Psoas muscle (tissue), 8 donors: Measurements from ENCODE around the gene GABARAP. TPM values are rescaled to one million over a fixed set of nuclear protein-coding genes. Genes with fewer than 3 reads are reported as not detected.

ENCODE experiments used
- ATAC-seq, 4 donors: fragments of 200-7000 bp; cut with Tn5 transposase; one replicate each; pipeline ENCODE4 v1.9.1; 2020; ENCODE audit warnings: moderate library complexity in 3 of 4, mild to moderate bottlenecking in 2 of 4
- DNase-seq, 2 donors: peaks; one replicate each; pipeline ENCODE4 v3.0.0-alpha.2; 2020
- H3K27ac ChIP-seq: fragments of 200-600 bp; one replicate; pipeline ENCODE4 v1.8.0; 2022
- H3K27me3 ChIP-seq, 3 donors: fragments of 200-600 bp in 1 of 3; one replicate each; pipeline versions ENCODE4 v1.6.1 to v1.8.0; 2013 to 2022; ENCODE audit warnings: low read length in 2 of 3, mild to moderate bottlenecking in 2 of 3, moderate library complexity in 1 of 3; ENCODE audit not compliant: insufficient read depth in 3 of 3
- H3K36me3 ChIP-seq, 2 donors: fragments of 200-600 bp in 1 of 2; one replicate each; pipeline versions ENCODE4 v1.6.1 to v1.8.0; 2013 to 2022; ENCODE audit warnings: low read depth in 1 of 2, mild to moderate bottlenecking in 1 of 2, moderate library complexity in 1 of 2; ENCODE audit not compliant: insufficient read depth in 1 of 2
- H3K4me1 ChIP-seq: fragments of 200-600 bp; one replicate; pipeline ENCODE4 v1.8.0; 2022
- H3K4me3 ChIP-seq: fragments of 200-600 bp; one replicate; pipeline ENCODE4 v1.8.0; 2022; ENCODE audit warnings: mild to moderate bottlenecking
- H3K9me3 ChIP-seq: fragments of 200-600 bp; one replicate; pipeline ENCODE4 v1.8.0; 2022
- WGBS, 3 donors: extraction: QIAGEN DNeasy Blood & Tissue Kit; methylation state at CpG; one replicate each; pipeline versions ENCODE4 v1.1.6 to v1.1.7; 2013; 5-methylcytosine and 5-hydroxymethylcytosine counted together
- intact Hi-C, 2 donors: fragments of 100-400 bp; cut with DNase I; formaldehyde crosslinking; loops; one replicate each; pipeline versions ENCODE4 v1.11.0 to v1.14.2; 2022
- polyA plus RNA-seq, 3 donors: library from polyadenylated mRNA; stranded (reverse); fragments of 200-250 nt; gene quantifications; one replicate each; pipeline ENCODE4 v1.2.3, GENCODE V29; 2013
- total RNA-seq, 4 donors: library from RNA; stranded (reverse); fragmentation: NEBNext Ultra II Directional in 2 of 4; extraction: Animal tissue kit (Norgen Biotek cat#: 25700) in 2 of 4; gene quantifications; one replicate each; pipeline versions ENCODE4 v1.2.1 to v1.2.4, GENCODE V29; 2021 to 2023
- TF ChIP-seq, protein P1 (sequence below): fragments of 200-600 bp; IDR thresholded peaks from one replicate; pipeline ENCODE4 v1.8.0; 2022; ENCODE audit warnings: antibody characterized with exemption
- donor health status: healthy with polysubstance abuse.
- donor health status: DM: no; HTN: no; CAD: no; lungs with moderate emphysema.
- donor health status: Bipolar disorder and iron deficiency.
- donor health status: healthy.
- donor health status: DM: yes; HTN: yes; CAD: no.
- donor health status: DM: no; HTN: no; CAD: no.
- donor health status: DM: no; HTN: no; CAD: no.
- donor health status: DM: yes; HTN: yes; CAD: no.

Gene GABARAP
- total and polyA plus RNA-seq, 7 donors, result 344 to 569 (median 482) TPM

DNA sequence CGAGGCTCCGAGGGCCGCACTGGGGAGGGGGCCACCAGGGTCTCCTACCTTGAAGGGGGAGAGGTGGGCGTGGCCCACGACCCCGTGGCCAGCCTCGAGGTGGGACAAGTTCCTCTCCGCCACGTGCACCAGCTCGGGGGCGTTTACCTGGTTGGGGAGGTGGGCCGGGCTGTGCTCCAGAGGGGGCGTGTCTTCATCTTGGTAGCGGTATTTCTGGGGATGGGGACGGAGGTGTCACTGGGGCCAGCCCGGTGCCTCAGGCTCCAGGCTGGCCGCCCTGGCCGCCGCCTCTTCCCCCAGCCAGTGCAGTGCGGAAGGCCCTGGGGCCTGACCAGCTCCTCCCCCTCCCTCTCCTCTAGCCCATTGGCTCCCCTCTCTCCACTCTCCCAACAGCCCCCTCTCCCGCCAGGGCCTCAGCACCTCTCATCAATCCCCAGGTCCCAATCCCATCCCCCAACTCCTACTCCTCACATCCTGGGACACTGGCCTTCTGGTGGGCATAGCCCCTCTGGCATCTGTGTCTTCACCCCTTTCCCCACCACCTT is 34.1 kb downstream of the GABARAP start:
- 56 to 67% (median 58%) methylated on average over 17 to 21 of the region's 21 CpGs for WGBS, 3 donors
- H3K36me3 ChIP-seq, result no peaks in the 10 kb centered on the region
- H3K9me3 ChIP-seq, result no peaks in the 10 kb centered on the region
- ATAC-seq (no peak), DNase-seq (no peak)
- TF ChIP-seq, protein P1, sequence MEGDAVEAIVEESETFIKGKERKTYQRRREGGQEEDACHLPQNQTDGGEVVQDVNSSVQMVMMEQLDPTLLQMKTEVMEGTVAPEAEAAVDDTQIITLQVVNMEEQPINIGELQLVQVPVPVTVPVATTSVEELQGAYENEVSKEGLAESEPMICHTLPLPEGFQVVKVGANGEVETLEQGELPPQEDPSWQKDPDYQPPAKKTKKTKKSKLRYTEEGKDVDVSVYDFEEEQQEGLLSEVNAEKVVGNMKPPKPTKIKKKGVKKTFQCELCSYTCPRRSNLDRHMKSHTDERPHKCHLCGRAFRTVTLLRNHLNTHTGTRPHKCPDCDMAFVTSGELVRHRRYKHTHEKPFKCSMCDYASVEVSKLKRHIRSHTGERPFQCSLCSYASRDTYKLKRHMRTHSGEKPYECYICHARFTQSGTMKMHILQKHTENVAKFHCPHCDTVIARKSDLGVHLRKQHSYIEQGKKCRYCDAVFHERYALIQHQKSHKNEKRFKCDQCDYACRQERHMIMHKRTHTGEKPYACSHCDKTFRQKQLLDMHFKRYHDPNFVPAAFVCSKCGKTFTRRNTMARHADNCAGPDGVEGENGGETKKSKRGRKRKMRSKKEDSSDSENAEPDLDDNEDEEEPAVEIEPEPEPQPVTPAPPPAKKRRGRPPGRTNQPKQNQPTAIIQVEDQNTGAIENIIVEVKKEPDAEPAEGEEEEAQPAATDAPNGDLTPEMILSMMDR, result no peak
- H3K4me3 ChIP-seq, result no peak overlapping the region
- H3K4me1 ChIP-seq, result peaks cover 7% of the 10 kb centered on the region
- H3K27me3 ChIP-seq, result peaks cover 0 to 29% (median 3%) of the 10 kb centered on the region in 3 donors
- intact Hi-C loops, result no loop called here
- H3K27ac ChIP-seq, result no peak overlapping the region

DNA sequence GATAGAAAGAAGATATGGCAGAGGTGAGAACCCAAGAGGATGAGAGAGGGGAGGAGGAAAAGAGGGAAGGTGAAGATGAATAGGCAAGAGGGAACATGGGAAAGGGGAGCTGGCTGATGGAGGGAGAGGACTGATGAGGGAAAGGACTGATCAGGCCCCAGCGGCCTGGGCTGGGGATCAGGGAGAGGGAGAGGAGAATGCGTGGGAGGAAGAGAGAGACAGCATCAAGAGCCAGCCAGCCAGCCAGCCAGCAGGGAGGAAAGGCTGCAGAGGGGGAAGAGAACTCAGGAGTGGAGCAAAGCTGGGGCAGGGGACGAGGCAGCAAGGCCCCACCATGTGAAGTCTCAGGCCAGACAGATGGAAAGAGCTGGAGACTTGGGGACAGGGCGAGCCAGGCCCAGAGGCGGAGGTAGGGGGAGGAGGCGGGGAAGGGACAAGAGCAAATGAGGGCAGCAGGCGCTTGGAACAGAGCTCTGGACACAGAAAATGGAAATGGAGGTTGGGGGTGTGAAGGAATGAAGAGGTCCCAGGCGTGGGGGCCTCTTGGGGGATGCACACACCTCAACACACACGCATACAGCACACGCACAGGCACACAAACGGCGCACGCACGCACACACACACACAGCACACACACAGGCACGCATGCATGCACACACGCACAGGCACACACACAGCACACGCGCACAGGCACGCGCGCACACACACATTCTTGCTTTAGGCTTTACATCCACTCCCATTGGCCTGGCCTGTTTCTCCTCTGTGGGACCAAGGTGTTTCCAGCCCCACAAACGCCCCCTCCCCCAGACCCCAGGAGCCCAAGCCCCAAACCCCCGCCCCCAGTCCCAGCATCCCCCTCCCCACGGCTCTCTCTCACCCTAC is 34.9 kb downstream of the GABARAP start:
- DNase-seq, result no peak
- TF ChIP-seq, protein P1, result no peak
- Histone ChIP-seq H3K36me3 (peaks cover 0 to 6% of the 10 kb centered on the region in 2 donors), H3K4me3 (no peak overlapping the region), H3K9me3 (no peaks in the 10 kb centered on the region), H3K27me3 (peaks cover 0 to 23% (median 3%) of the 10 kb centered on the region in 3 donors), H3K4me1 (peaks cover 7% of the 10 kb centered on the region), H3K27ac (no peak overlapping the region)
- intact Hi-C loops, result no loop called here
- WGBS, 3 donors, result 82 to 86% (median 82%) methylated on average over 17 to 24 of the region's 24 CpGs
- no peak for ATAC-seq

DNA sequence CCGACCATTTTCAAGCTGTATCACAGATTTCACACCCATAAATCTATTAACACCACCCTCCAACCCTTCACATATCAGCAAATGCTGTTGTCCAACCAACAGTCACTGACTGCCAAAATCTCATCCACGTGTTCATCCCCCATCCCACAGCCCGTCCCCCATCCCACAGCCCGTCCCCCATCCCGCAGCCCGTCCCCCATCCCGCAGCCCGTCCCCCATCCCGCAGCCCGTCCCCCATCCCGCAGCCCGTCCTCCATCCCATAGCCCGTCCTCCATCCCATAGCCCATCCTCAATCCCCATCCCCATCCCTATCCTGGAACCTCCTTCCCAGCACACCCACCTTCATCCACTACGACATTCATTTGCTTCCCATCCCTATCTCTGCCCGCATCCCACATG is 36.7 kb downstream of the GABARAP start:
- DNase-seq (peak in 1 of 2 donors; percentile 9), ATAC-seq (no peak)
- no peaks in the 10 kb centered on the region for H3K9me3 ChIP-seq
- WGBS, 3 donors, result 29 to 38% (median 37%) methylated on average over 14 to 15 of the region's 15 CpGs
- peaks cover 0 to 16% (median 1%) of the 10 kb centered on the region in 3 donors for H3K27me3 ChIP-seq
- H3K4me1 ChIP-seq, result peaks cover 7% of the 10 kb centered on the region
- intact Hi-C loops, result no loop called here
- no peak overlapping the region for H3K27ac ChIP-seq
- peak overlapping the region; percentile 65 for H3K4me3 ChIP-seq
- H3K36me3 ChIP-seq, result peaks cover 0 to 10% of the 10 kb centered on the region in 2 donors
- TF ChIP-seq, protein P1, result no peak

DNA sequence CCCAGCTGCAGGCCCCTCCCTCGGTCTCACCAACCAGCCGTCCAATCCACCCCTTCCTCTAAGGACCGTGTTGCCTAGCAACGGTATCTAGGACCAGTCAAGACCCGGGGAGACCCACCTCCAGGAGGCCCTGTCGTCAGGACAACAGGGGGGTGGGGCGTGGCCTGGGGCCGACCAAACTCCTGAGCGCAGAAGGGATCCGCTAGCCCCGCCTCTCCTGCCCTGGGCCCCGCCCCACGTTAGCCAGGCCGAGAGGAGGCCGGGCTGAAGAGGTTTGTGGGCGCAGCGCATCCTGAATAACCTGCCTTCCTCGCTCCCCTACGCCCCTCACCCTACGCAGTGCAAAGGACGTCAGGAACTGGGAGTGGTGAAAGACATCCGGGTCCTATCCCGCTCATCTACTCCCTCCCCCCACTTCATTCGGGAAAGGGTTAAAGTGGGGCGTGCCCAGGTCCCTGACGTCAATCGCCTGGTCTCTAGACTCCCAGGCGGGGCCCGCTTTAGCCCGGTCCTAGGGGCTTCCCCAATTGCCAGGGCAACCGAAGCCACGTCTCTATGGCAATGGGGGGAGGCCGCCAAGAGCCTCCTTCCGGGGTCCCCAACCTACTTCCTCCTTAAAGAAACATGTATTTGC is 37.3 kb downstream of the GABARAP start:
- H3K36me3 ChIP-seq, result peaks cover 0 to 10% of the 10 kb centered on the region in 2 donors
- TF ChIP-seq, protein P1, result no peak
- peak overlapping the region; percentile 30 for H3K27ac ChIP-seq
- DNase-seq (peak; percentile 82 to 90), ATAC-seq (peak; percentile 61 to 83 (median 70))
- peaks cover 0 to 16% (median 1%) of the 10 kb centered on the region in 3 donors for H3K27me3 ChIP-seq
- H3K4me1 ChIP-seq, result peaks cover 7% of the 10 kb centered on the region
- WGBS, 3 donors, result 2 to 7% (median 3%) methylated on average over 34 of the region's 34 CpGs
- peak overlapping the region; percentile 65 for H3K4me3 ChIP-seq
- intact Hi-C loops, result no loop called here
- no peaks in the 10 kb centered on the region for H3K9me3 ChIP-seq
